HG03103 (cell line): ENCODE measurements around the gene ZNF316.

Source experiments
- ATAC-seq: cut with Tn5 transposase; IDR thresholded peaks from one replicate; pipeline ENCODE4 v1.9.1; 2021; ENCODE audit warnings: low read depth; ENCODE audit not compliant: unreplicated experiment

Gene ZNF316

GRCh38 chr7:6675807-6676405 lies 38.8 kb downstream of the ZNF316 start:
- no peak for ATAC-seq

- no peak for ATAC-seq
These were observed 43.0 kb downstream of the ZNF316 start for GRCh38 chr7:6680146-6680545.

DNA sequence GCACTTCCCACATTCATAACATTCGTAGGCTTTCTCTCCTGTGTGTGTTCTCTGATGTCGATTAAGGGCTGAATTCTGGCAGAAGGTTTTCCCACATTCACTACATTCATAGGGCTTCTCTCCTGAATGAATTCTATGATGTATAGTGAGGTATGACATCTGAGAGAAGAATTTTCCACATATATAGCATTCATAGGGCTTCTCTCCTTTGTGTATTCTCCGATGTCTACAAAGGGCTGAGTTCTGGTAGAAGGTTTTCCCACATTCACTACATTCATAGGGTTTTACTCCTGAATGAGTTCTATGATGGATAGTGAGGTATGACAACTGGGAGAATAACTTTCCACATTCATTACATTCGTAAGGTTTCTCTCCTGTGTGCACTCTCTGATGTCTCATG lies 54.0 kb downstream of the ZNF316 start:
- ATAC-seq: no peak

DNA sequence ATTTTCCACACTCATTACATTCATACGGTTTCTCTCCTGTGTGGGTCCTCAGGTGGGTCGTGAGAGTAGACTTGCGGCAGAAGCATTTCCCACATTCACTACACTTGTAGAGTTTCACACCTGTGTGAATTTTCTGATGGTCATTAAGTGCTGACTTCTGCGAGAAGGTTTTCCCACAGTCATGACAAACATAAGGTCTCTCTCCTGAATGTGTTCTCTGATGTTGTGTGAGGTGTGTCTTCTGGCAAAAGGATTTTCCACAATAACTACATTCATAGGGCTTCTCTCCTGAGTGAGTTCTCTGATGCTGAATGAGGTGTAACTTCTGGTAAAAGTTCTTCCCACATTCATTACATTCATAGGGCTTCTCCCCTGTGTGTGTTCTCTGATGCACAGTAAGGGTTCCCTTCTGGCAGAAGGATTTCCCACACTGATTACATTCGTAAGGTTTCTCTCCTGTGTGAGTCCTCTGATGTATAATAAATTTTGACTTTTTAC lies 54.5 kb downstream of the ZNF316 start:
- no peak for ATAC-seq

GRCh38 chr7:6700793-6701192 lies 63.7 kb downstream of the ZNF316 start:
- ATAC-seq: no peak

DNA sequence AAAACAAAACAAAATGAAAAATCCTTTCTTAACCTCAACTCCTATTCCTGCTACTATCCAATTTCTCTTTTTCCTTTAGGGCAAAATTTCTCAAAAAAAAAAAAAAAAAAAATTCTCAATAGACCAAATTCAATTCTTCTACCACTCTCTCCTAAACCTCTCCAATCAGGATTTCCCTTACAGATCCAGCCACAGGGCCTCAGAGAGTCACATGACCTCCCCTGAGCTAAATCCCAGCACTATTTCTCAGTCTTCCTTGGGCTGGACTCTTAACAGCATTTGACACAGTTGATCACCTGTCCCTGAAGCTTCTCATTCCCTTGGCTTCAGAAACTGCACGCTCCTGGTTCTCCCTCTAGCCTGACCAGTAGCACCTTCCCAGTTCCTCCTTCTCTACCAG lies 64.7 kb downstream of the ZNF316 start:
- no peak for ATAC-seq
